ENCODE results near the gene ATP8B3. TPM values are rescaled to one million over a fixed set of nuclear protein-coding genes. Genes with fewer than 3 reads are reported as not detected.

The ATP8B3 gene
- total RNA-seq, 1 experiment from 2014 or later, result 9.6 TPM

DNA sequence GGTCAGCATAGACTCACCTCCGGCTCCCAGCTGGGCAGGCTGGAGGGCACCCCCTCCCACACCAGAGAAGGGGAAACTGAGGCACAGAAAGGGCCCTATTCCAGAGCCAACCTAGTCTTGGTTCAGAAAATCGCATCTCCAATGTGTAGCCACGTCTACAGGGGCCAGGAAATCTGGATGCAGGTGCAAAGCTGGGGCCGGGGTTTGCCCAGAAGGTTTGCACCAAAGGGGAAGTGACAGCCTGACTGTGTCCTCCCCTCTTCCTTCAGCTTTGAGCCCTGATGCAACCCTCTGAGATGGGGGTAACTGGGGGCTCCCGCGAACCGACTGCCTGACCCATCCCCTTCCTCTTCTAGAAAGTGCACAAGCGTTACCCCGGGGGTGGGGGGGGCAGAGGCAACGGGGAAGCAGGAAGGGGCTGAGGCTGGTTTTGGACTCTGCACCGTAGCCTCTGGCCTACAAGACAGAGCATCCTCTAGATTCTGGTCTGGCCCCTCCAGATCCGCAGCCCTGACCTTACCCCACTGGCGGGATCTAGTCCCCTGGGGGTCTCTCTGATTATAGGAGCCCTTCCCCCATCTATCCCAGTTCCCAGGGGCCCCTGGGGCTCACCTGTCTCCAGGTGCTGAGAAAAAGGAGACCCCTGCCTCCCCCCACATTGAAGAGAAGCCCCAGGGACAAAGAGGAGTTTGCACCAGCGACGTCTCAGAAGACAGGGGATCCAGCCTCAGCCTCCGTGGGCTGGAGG is 59.9 kb downstream of the ATP8B3 start:
- H3K4me2 ChIP-seq (ENCODE audit: insufficient read depth, insufficient read length, low read length), result no peak overlapping the region
- H3K79me2 ChIP-seq (ENCODE audit: insufficient read depth, low read length), result no peaks in the 10 kb centered on the region
- no peak overlapping the region for H2BK5ac ChIP-seq (ENCODE audit: insufficient read length, low read length)
- no peaks in the 10 kb centered on the region for H3K9me3 ChIP-seq (ENCODE audit: control insufficient read depth, low read depth, low read length)
- no peak overlapping the region for H3T11ph ChIP-seq (ENCODE audit: low read length)
- H2BK120ac ChIP-seq (ENCODE audit: low read depth, low read length, poor library complexity, severe bottlenecking), result no peak overlapping the region
- peaks cover 85% of the 10 kb centered on the region for H3K27me3 ChIP-seq (ENCODE audit: insufficient read depth, low read length)
- whole genome bisulfite sequencing (ENCODE audit: extremely low coverage, insufficient read length, low lambda C conversion rate), result no CpG with 5 or more reads among the region's 16 CpGs
- H3K14ac ChIP-seq (ENCODE audit: insufficient read depth, low read length), result no peak overlapping the region
- no peak for DNase-seq
- no peak overlapping the region for H3K23ac ChIP-seq (ENCODE audit: insufficient read length, low read depth, low read length)
- Mint-ChIP-seq H3K4me1 (peaks cover 8 to 27% of the 10 kb centered on the region in 2 experiments), H3K27ac (no peak overlapping the region), H3K4me3 (peak overlapping the region in 1 of 2 experiments; percentile 14; a peak in 1 of 5 replicates), H3K27me3 (ENCODE audit: low read depth) (peaks cover 90% of the 10 kb centered on the region), H3K36me3 (ENCODE audit: insufficient read depth in 1 of 3, low read depth in 3 of 3) (no peaks in the 10 kb centered on the region; a peak in 1 of 7 replicates), H3K9me3 (peaks cover 2 to 3% of the 10 kb centered on the region in 2 experiments; a peak in 4 of 5 replicates)
- H3K9ac ChIP-seq (ENCODE audit: extremely low read depth, insufficient read length, low read length), result no peak overlapping the region
- H2AK5ac ChIP-seq (ENCODE audit: insufficient read length, low read length), result no peak overlapping the region
- H3K23me2 ChIP-seq (ENCODE audit: insufficient read length, low read depth, low read length, poor library complexity, severe bottlenecking), result peaks cover 11% of the 10 kb centered on the region
- TF ChIP-seq, protein P1, sequence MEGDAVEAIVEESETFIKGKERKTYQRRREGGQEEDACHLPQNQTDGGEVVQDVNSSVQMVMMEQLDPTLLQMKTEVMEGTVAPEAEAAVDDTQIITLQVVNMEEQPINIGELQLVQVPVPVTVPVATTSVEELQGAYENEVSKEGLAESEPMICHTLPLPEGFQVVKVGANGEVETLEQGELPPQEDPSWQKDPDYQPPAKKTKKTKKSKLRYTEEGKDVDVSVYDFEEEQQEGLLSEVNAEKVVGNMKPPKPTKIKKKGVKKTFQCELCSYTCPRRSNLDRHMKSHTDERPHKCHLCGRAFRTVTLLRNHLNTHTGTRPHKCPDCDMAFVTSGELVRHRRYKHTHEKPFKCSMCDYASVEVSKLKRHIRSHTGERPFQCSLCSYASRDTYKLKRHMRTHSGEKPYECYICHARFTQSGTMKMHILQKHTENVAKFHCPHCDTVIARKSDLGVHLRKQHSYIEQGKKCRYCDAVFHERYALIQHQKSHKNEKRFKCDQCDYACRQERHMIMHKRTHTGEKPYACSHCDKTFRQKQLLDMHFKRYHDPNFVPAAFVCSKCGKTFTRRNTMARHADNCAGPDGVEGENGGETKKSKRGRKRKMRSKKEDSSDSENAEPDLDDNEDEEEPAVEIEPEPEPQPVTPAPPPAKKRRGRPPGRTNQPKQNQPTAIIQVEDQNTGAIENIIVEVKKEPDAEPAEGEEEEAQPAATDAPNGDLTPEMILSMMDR (conservative IDR thresholded peaks at IDR 0.05), result no peak
- no peak overlapping the region for H2BK20ac ChIP-seq (ENCODE audit: low read depth, low read length, poor library complexity, severe bottlenecking)
- H4K20me1 ChIP-seq (ENCODE audit: control insufficient read depth, insufficient read depth, insufficient read length), result no peaks in the 10 kb centered on the region
- H4K91ac ChIP-seq (ENCODE audit: insufficient read length, low read depth, low read length), result no peak overlapping the region
- H4K8ac ChIP-seq (replicated peaks; ENCODE audit: insufficient read length, low read depth, low read length), result no peak overlapping the region
- H3K56ac ChIP-seq (ENCODE audit: insufficient read length, low read depth, low read length), result no peak overlapping the region
- no peaks in the 10 kb centered on the region for H3K79me1 ChIP-seq (ENCODE audit: insufficient read depth, low read depth, low read length, poor library complexity, severe bottlenecking)
- H3K18ac ChIP-seq (ENCODE audit: insufficient read length, low read depth, low read length), result no peak overlapping the region
- no peak overlapping the region for H3K4ac ChIP-seq (ENCODE audit: low read depth, low read length)
- H3K4me1 ChIP-seq (ENCODE audit: insufficient read depth, low read length), result no peaks in the 10 kb centered on the region
- no peak overlapping the region for H2BK12ac ChIP-seq (ENCODE audit: insufficient read length, low read depth, low read length)
- H3K27ac ChIP-seq (ENCODE audit: insufficient read length, low read depth, low read length), result no peak overlapping the region
- H2AFZ ChIP-seq (ENCODE audit: low read length), result no peak overlapping the region
- H2BK15ac ChIP-seq (ENCODE audit: low read depth, low read length), result no peak overlapping the region
- no peak overlapping the region for H4K5ac ChIP-seq (ENCODE audit: insufficient read length, low read depth, low read length)

All from H9 (cell line).